GM12878 (cell line): ENCODE data around the gene SCIN. TPM values are rescaled to one million over a fixed set of nuclear protein-coding genes. Genes with fewer than 3 reads are reported as not detected.

Source experiments
- ATAC-seq: fragments of 200-7000 bp; cut with Tn5 transposase; 3 replicates; pipeline ENCODE4 v1.9.1; 2020; ENCODE audit warnings: mild to moderate bottlenecking, moderate library complexity
- BruUV-seq: library from RNA; stranded (reverse); fragments of 400-500 nt; replicated peaks from 2 replicates; lab custom pipeline; 2021; lab: Mats Ljungman, UMichigan
- CTCF ChIA-PET: fragments of 300-600 bp; sonication (Branson Sonifier 250); formaldehyde crosslinking; extraction: SDS; loops from one replicate; lab custom pipeline; 2021; ENCODE audit warnings: inconsistent platforms; lab: Yijun Ruan, JAX
- POLR2A ChIA-PET: fragments of 350-600 bp; formaldehyde crosslinking; extraction: SDS; loops from one replicate; lab custom pipeline; 2021; ENCODE audit warnings: inconsistent platforms; lab: Charles Lee
- RAD21 ChIA-PET: fragments of 300-600 bp; sonication (Branson Sonifier 250); formaldehyde crosslinking; loops from one replicate; lab custom pipeline; 2023; ENCODE audit warnings: antibody characterized with exemption; ENCODE audit not compliant: unreplicated experiment; lab: Charles Lee
- SMC1A ChIA-PET: fragments of 300-600 bp; sonication (Branson Sonifier 250); formaldehyde crosslinking; loops from one replicate; lab custom pipeline; 2023; ENCODE audit not compliant: unreplicated experiment, uncharacterized antibody; lab: Charles Lee
- DNase-seq: peaks from one replicate; pipeline ENCODE4 v3.0.0-alpha.2; 2011; ENCODE audit warnings: low read depth, low spot score
- FAIRE-seq: peaks from 3 replicates; lab custom pipeline; 2011; peaks lifted over from hg19 to GRCh38; lab: Jason Lieb, UNC
- H2AFZ ChIP-seq: 2 replicates; pipeline ENCODE4 v1.6.0; 2011; ENCODE audit warnings: low read depth, low read length, control low read depth; ENCODE audit not compliant: control insufficient read depth
- H3K27ac ChIP-seq: 2 replicates; pipeline ENCODE4 v1.5.1; 2011; ENCODE audit warnings: control low read depth; ENCODE audit not compliant: control insufficient read depth, insufficient read depth
- H3K27me3 ChIP-seq, 2 experiments: replicated peaks in 1 of 2; 2 replicates each; pipeline versions ENCODE4 v1.6.0 to v1.6.1; 2011; ENCODE audit warnings: low read length in 1 of 2; ENCODE audit not compliant: control insufficient read depth in 2 of 2, insufficient read depth in 2 of 2
- H3K36me3 ChIP-seq, 2 experiments: 2 replicates each; pipeline ENCODE4 v1.5.1; 2011; ENCODE audit warnings: low read length in 1 of 2; ENCODE audit not compliant: control insufficient read depth in 2 of 2, insufficient read depth in 2 of 2
- H3K4me1 ChIP-seq: 2 replicates; pipeline ENCODE4 v1.6.1; 2011; ENCODE audit warnings: mild to moderate bottlenecking, low read length, moderate library complexity, mixed read lengths; ENCODE audit not compliant: control insufficient read depth, insufficient read depth
- H3K4me2 ChIP-seq: 2 replicates; pipeline ENCODE4 v1.6.0; 2011; ENCODE audit warnings: control low read depth; ENCODE audit not compliant: control insufficient read depth, insufficient read depth
- H3K4me3 ChIP-seq: fragments of 200-600 bp; sonication (generic); 2 replicates; pipeline ENCODE4 v1.5.1; 2016
- H3K79me2 ChIP-seq: 2 replicates; pipeline ENCODE4 v1.6.0; 2011; ENCODE audit warnings: low read length; ENCODE audit not compliant: control insufficient read depth, insufficient read depth
- H3K9ac ChIP-seq: 2 replicates; pipeline ENCODE4 v1.8.0; 2011; ENCODE audit warnings: low read length, control low read depth, mixed read lengths; ENCODE audit not compliant: control insufficient read depth, insufficient read depth
- H3K9me3 ChIP-seq: replicated peaks from 3 replicates; pipeline ENCODE4 v1.5.1; 2011; ENCODE audit warnings: mild to moderate bottlenecking, low read length; ENCODE audit not compliant: control insufficient read depth, insufficient read depth
- H4K20me1 ChIP-seq: 2 replicates; pipeline ENCODE4 v1.6.0; 2011; ENCODE audit not compliant: control insufficient read depth, insufficient read depth
- ASH2L ChIP-seq: fragments of 300-600, 200-600 bp; sonication (generic); IDR thresholded peaks from 2 replicates; pipeline ENCODE4 v1.6.1; 2017; ENCODE audit warnings: low read depth, mild to moderate bottlenecking, borderline replicate concordance
- E4F1 ChIP-seq: fragments of 450-650 bp; IDR thresholded peaks from 2 replicates; pipeline ENCODE4 v1.6.1; 2018; ENCODE audit warnings: borderline replicate concordance, mild to moderate bottlenecking; ENCODE audit not compliant: partially characterized antibody
- FOS ChIP-seq: IDR thresholded peaks from 3 replicates; pipeline ENCODE4 v1.6.1; 2011; ENCODE audit warnings: borderline replicate concordance; ENCODE audit not compliant: insufficient read length; ENCODE audit errors: extremely low read depth
- FOXK2 ChIP-seq: fragments of 450-650 bp; IDR thresholded peaks from 2 replicates; pipeline ENCODE4 v1.6.1; 2017; ENCODE audit warnings: mild to moderate bottlenecking, moderate library complexity
- NR2C2 ChIP-seq: IDR thresholded peaks from 2 replicates; pipeline ENCODE4 v1.6.1; 2011; ENCODE audit warnings: borderline replicate concordance, low read depth; ENCODE audit not compliant: control insufficient read depth, insufficient read length
- YBX1 ChIP-seq: fragments of 450-650 bp; IDR thresholded peaks from 2 replicates; pipeline ENCODE4 v1.6.1; 2016; ENCODE audit warnings: antibody characterized with exemption
- whole genome bisulfite sequencing: methylation state at CpG from one replicate; pipeline ENCODE4 v1.1.6; 2016; ENCODE audit warnings: low lambda C conversion rate; ENCODE audit not compliant: insufficient replicate concordance, insufficient coverage; ENCODE audit errors: missing lambda C conversion rate; 5-methylcytosine and 5-hydroxymethylcytosine counted together
- in situ Hi-C: fragments of 300-500 bp; cut with MboI; formaldehyde crosslinking; loops from 9 replicates; pipeline ENCODE4 v1.14.3; 2018; ENCODE audit warnings: mixed read lengths
- intact Hi-C: fragments of 100-400 bp; cut with micrococcal nuclease; formaldehyde crosslinking; loops from one replicate; pipeline ENCODE4 v1.14.2; 2022; ENCODE audit not compliant: unreplicated experiment
- polyA plus RNA-seq, 11 experiments: library from polyadenylated mRNA; depleted of rRNA in 4 of 11; unstranded in 6 of 11; stranded (reverse) in 5 of 11; fragments of >200 nt; fragmentation: Nextera tagmentation in 4 of 11; fragmentation: Illumina TruSeq in 1 of 11; extraction: Ambion mirVana in 4 of 11; extraction: Trizol in 1 of 11; gene quantifications; 1 replicate in 1 of 11; 2 replicates in 10 of 11; pipeline versions ENCODE4 v1.2.1 to v1.2.3, GENCODE V29; 2011 to 2016; ENCODE audit warnings: inconsistent platforms in 2 of 11, missing spikeins in 2 of 11, low read depth in 1 of 11
- total RNA-seq, 4 experiments: library from RNA; depleted of rRNA in 3 of 4; stranded (reverse); fragments of >200 nt in 3 of 4; fragmentation: Illumina TruSeq in 1 of 4; extraction: Trizol in 1 of 4; gene quantifications; 2 replicates each; pipeline versions ENCODE4 v1.2.1 to v1.2.3, GENCODE V29; 2013 to 2021
- TF ChIP-seq, protein P1 (sequence below): fragments of 450-650 bp; IDR thresholded peaks from 2 replicates; pipeline ENCODE4 v1.6.1; 2017; ENCODE audit warnings: mild to moderate bottlenecking, moderate library complexity

SCIN gene
- total and polyA plus RNA-seq, 10 of the 15 experiments (the other 5 are each of a cell fraction or from before 2014, with no cell fraction given): 0.23 to 2.1 (median 1.0) TPM

DNA sequence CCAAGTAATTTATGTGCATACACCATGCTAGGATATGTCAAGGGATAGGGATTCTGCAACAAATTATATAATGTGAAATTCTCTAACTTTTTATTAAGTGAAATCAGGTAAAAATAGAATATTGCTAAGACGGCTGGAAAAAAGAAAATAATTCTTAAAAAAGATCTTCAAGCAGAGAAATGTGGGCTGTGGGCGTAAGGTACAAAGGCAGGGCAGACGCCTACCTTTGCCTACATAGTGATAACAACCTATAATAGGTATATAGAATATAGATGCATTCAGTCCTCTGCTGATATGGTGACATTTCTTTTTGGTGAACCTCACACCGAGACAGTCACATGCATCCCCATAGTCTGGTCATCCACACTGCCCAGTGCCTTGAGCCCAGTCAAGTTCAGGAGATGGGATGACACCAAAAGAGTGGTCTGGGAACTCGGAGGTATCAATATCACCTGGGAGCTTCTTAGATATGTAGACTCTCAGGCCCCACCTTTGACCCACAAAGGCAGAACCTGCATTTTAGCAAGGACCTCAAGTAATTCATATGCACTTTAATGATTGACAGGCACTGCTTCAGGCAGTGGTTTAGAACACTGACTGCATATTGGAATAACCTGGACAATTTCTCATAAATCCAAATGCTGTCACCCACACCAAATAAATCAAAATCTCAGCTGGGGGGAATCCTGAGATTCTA, 59.4 kb downstream of the SCIN start:
- Histone ChIP-seq H3K27me3 (no peaks in the 10 kb centered on the region), H3K4me2 (no peak overlapping the region), H4K20me1 (no peaks in the 10 kb centered on the region), H3K4me3 (no peak overlapping the region)
- DNase-seq: no peak
- SMC1A ChIA-PET: no interaction called here
- intact Hi-C loops: no loop called here
- TF ChIP-seq FOS (no peak), FOXK2 (no peak), E4F1 (no peak), NR2C2 (no peak), ASH2L (no peak), YBX1 (no peak)
- TF ChIP-seq, protein P1, sequence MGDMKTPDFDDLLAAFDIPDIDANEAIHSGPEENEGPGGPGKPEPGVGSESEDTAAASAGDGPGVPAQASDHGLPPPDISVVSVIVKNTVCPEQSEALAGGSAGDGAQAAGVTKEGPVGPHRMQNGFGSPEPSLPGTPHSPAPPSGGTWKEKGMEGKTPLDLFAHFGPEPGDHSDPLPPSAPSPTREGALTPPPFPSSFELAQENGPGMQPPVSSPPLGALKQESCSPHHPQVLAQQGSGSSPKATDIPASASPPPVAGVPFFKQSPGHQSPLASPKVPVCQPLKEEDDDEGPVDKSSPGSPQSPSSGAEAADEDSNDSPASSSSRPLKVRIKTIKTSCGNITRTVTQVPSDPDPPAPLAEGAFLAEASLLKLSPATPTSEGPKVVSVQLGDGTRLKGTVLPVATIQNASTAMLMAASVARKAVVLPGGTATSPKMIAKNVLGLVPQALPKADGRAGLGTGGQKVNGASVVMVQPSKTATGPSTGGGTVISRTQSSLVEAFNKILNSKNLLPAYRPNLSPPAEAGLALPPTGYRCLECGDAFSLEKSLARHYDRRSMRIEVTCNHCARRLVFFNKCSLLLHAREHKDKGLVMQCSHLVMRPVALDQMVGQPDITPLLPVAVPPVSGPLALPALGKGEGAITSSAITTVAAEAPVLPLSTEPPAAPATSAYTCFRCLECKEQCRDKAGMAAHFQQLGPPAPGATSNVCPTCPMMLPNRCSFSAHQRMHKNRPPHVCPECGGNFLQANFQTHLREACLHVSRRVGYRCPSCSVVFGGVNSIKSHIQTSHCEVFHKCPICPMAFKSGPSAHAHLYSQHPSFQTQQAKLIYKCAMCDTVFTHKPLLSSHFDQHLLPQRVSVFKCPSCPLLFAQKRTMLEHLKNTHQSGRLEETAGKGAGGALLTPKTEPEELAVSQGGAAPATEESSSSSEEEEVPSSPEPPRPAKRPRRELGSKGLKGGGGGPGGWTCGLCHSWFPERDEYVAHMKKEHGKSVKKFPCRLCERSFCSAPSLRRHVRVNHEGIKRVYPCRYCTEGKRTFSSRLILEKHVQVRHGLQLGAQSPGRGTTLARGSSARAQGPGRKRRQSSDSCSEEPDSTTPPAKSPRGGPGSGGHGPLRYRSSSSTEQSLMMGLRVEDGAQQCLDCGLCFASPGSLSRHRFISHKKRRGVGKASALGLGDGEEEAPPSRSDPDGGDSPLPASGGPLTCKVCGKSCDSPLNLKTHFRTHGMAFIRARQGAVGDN: no peak
- TF ChIP-seq, all 136 proteins: peak for 0
- Histone ChIP-seq H3K9me3 (no peaks in the 10 kb centered on the region), H3K27ac (no peak overlapping the region), H3K79me2 (no peaks in the 10 kb centered on the region), H3K36me3 (no peaks in the 10 kb centered on the region), H2AFZ (no peak overlapping the region), H3K4me1 (no peaks in the 10 kb centered on the region), H3K9ac (no peak overlapping the region)
- FAIRE-seq (no peak), ATAC-seq (no peak)
- ChIA-PET POLR2A (no interaction called here), CTCF (interaction anchor here (1.6 kb wide), 1 partner anchor 8 kb away, joined by 3 read pairs; no protein-coding TSS in a partner anchor), RAD21 (no interaction called here)
- no TSS peak for BruUV-seq
- in situ Hi-C loops: loop anchor here (5.0 kb wide), 1 partner anchor 108 kb away; no protein-coding TSS in a partner anchor
- 46% methylated on average over 5 of the region's 5 CpGs for WGBS
